HepG2 (cell line): ENCODE results near the gene PRICKLE3. TPM values are rescaled to one million over a fixed set of nuclear protein-coding genes. Genes with fewer than 3 reads are reported as not detected.

Experiments used
- ARNT ChIP-seq: fragments of 450-650 bp; IDR thresholded peaks from 2 replicates; pipeline ENCODE4 v1.6.1; 2017
- ATF7 ChIP-seq, 2 experiments: fragments of 450-650 bp in 1 of 2; sonication (generic) in 1 of 2; formaldehyde crosslinking in 1 of 2; IDR thresholded peaks; 2 replicates each; pipeline versions ENCODE4 v1.4.0 to v1.6.1; 2016 to 2020; ENCODE audit warnings: antibody characterized with exemption in 1 of 2, mild to moderate bottlenecking in 1 of 2, missing genetic modification reagents in 1 of 2
- FOXJ3 ChIP-seq: sonication (generic); formaldehyde crosslinking; IDR thresholded peaks from 2 replicates; pipeline ENCODE4 v1.4.0; 2020; ENCODE audit warnings: missing genetic modification reagents, mild to moderate bottlenecking, borderline replicate concordance
- IRX3 ChIP-seq: sonication (generic); formaldehyde crosslinking; IDR thresholded peaks from 2 replicates; pipeline ENCODE4 v1.8.1; 2023; ENCODE audit warnings: mild to moderate bottlenecking, low read depth, missing genetic modification reagents, borderline replicate concordance
- KDM5A ChIP-seq: fragments of 200-600 bp; sonication (generic); IDR thresholded peaks from 2 replicates; pipeline ENCODE4 v1.7.0; 2018; ENCODE audit warnings: antibody characterized with exemption, mild to moderate bottlenecking, low read length, borderline replicate concordance
- NFRKB ChIP-seq: fragments of 450-650 bp; IDR thresholded peaks from 2 replicates; pipeline ENCODE4 v1.6.1; 2017
- PHB2 ChIP-seq: fragments of 450-650 bp; IDR thresholded peaks from 2 replicates; pipeline ENCODE4 v1.6.1; 2018; ENCODE audit not compliant: partially characterized antibody
- SRF ChIP-seq: IDR thresholded peaks from 2 replicates; pipeline ENCODE4 v1.6.1; 2011; ENCODE audit warnings: mild to moderate bottlenecking, low read depth, low read length, moderate library complexity
- TSC22D2 ChIP-seq: sonication (generic); formaldehyde crosslinking; IDR thresholded peaks from 2 replicates; pipeline ENCODE4 v1.5.1; 2020; ENCODE audit warnings: missing genetic modification reagents, mild to moderate bottlenecking, borderline replicate concordance
- XRCC5 ChIP-seq: fragments of 200-400 bp; formaldehyde crosslinking; optimal IDR thresholded peaks from 2 replicates; pipeline ENCODE3; 2017; ENCODE audit warnings: mild to moderate bottlenecking, low read length
- ZBTB20 ChIP-seq: sonication (generic); formaldehyde crosslinking; IDR thresholded peaks from 2 replicates; pipeline ENCODE4 v1.8.1; 2023; ENCODE audit warnings: missing genetic modification reagents, low read depth, mild to moderate bottlenecking, borderline replicate concordance
- ZKSCAN5 ChIP-seq: sonication (generic); formaldehyde crosslinking; IDR thresholded peaks from 2 replicates; pipeline ENCODE4 v1.5.1; 2020; ENCODE audit warnings: mild to moderate bottlenecking, missing genetic modification reagents
- ZKSCAN8 ChIP-seq: IDR thresholded peaks from 2 replicates; pipeline ENCODE4 v1.6.1; 2016; ENCODE audit warnings: borderline replicate concordance, missing genetic modification reagents, missing compliant biosample characterization
- ZNF121 ChIP-seq: sonication (generic); formaldehyde crosslinking; IDR thresholded peaks from 2 replicates; pipeline ENCODE4 v1.5.0; 2020; ENCODE audit warnings: mild to moderate bottlenecking, missing genetic modification reagents
- ZNF138 ChIP-seq: sonication (generic); formaldehyde crosslinking; IDR thresholded peaks from 2 replicates; pipeline ENCODE4 v1.5.0; 2020; ENCODE audit warnings: mild to moderate bottlenecking, low read depth, missing genetic modification reagents
- ZNF205 ChIP-seq: IDR thresholded peaks from 2 replicates; pipeline ENCODE4 v1.6.1; 2018; ENCODE audit warnings: missing biosample characterization, missing genetic modification reagents
- ZNF263 ChIP-seq: sonication (generic); formaldehyde crosslinking; IDR thresholded peaks from 2 replicates; pipeline ENCODE4 v1.4.0; 2020; ENCODE audit warnings: missing genetic modification reagents
- ZNF567 ChIP-seq: sonication (generic); formaldehyde crosslinking; IDR thresholded peaks from 2 replicates; pipeline ENCODE4 v1.8.1; 2023; ENCODE audit warnings: mild to moderate bottlenecking, missing genetic modification reagents, borderline replicate concordance
- ZNF747 ChIP-seq: sonication (generic); formaldehyde crosslinking; IDR thresholded peaks from 2 replicates; pipeline ENCODE4 v1.8.1; 2023; ENCODE audit warnings: missing genetic modification reagents, mild to moderate bottlenecking, borderline replicate concordance
- ZNF879 ChIP-seq: sonication (generic); formaldehyde crosslinking; IDR thresholded peaks from 2 replicates; pipeline ENCODE4 v1.8.1; 2023; ENCODE audit warnings: missing genetic modification reagents
- ZSCAN9 ChIP-seq: IDR thresholded peaks from 2 replicates; pipeline ENCODE4 v1.6.1; 2016; ENCODE audit warnings: borderline replicate concordance
- polyA plus RNA-seq, 8 experiments: library from polyadenylated mRNA; depleted of rRNA in 3 of 8; stranded (reverse) in 7 of 8; unstranded in 1 of 8; fragments of >200 nt; fragmentation: Illumina TruSeq in 4 of 8; extraction: Trizol in 4 of 8; gene quantifications; 2 replicates each; pipeline versions ENCODE4 v1.2.1 to v1.2.3, GENCODE V29; 2011 to 2016; ENCODE audit warnings: low read depth in 4 of 8, missing spikeins in 1 of 8, mixed read lengths in 1 of 8; ENCODE audit not compliant: insufficient read depth in 1 of 8
- total RNA-seq, 5 experiments: library from RNA; depleted of rRNA; stranded (reverse); fragments of >200 nt; fragmentation: Illumina TruSeq; extraction: Trizol; gene quantifications; 2 replicates each; pipeline ENCODE4 v1.2.3, GENCODE V29; 2016; ENCODE audit warnings: low read depth in 1 of 5
- TF ChIP-seq, protein P1 (sequence below): sonication (generic); formaldehyde crosslinking; IDR thresholded peaks from 2 replicates; pipeline ENCODE4 v1.4.0; 2020; ENCODE audit warnings: low read depth, missing genetic modification reagents
- TF ChIP-seq, protein P2 (sequence below): IDR thresholded peaks from 2 replicates; pipeline ENCODE4 v1.6.1; 2016; ENCODE audit warnings: control low read depth
- TF ChIP-seq, protein P3 (sequence below): sonication (generic); formaldehyde crosslinking; IDR thresholded peaks from 2 replicates; pipeline ENCODE4 v1.9.0; 2022; ENCODE audit warnings: low read depth, missing genetic modification reagents

Gene PRICKLE3
- total and polyA plus RNA-seq, 2 of the 13 experiments (the other 11 are each of a cell fraction or from before 2014, with no cell fraction given), result 2.6 TPM

DNA sequence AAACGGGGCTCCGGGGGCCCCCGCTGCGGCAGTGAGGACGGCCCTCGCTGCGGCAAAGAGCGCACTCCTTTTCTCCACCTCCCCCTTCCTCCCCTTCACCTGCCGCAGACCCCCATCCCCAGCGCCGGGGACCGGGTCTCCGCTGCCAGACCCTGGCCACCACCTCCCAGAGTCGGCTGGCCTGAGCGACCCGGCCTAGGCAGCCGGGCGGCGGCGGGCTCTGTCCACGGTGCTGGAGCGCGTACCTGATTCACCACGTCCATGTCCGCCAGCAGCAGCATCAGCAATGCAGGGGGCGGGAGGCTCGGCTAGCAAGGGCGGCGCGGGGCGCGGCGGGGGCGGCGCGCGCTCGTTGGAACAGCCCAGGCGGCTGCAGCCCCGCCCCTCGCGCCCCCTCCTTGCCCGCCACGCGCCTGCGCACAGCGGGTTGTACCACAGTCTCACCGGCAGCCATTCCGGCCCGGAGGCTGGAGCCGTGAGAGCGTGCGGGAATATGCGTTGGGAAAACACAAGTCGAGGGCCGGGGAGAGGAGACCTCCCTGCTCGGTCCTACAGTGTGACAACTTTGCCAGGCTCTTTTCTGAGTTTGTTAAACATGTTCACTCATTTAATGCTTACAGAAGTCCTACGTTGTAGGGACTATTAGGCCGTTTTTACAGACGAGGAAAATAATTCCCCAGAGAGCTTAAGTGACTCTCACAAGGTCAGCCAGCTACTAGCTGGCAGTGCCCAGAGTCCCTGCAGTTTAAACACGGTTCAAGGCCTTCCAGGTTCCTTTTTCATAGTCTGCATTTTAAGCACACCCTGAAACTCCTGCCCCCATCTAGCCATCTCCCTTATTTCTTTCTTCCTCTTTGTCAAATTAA, 14.0 kb upstream of the PRICKLE3 start, which contains the start of gene SYP (continued):
- TF ChIP-seq, protein P1, sequence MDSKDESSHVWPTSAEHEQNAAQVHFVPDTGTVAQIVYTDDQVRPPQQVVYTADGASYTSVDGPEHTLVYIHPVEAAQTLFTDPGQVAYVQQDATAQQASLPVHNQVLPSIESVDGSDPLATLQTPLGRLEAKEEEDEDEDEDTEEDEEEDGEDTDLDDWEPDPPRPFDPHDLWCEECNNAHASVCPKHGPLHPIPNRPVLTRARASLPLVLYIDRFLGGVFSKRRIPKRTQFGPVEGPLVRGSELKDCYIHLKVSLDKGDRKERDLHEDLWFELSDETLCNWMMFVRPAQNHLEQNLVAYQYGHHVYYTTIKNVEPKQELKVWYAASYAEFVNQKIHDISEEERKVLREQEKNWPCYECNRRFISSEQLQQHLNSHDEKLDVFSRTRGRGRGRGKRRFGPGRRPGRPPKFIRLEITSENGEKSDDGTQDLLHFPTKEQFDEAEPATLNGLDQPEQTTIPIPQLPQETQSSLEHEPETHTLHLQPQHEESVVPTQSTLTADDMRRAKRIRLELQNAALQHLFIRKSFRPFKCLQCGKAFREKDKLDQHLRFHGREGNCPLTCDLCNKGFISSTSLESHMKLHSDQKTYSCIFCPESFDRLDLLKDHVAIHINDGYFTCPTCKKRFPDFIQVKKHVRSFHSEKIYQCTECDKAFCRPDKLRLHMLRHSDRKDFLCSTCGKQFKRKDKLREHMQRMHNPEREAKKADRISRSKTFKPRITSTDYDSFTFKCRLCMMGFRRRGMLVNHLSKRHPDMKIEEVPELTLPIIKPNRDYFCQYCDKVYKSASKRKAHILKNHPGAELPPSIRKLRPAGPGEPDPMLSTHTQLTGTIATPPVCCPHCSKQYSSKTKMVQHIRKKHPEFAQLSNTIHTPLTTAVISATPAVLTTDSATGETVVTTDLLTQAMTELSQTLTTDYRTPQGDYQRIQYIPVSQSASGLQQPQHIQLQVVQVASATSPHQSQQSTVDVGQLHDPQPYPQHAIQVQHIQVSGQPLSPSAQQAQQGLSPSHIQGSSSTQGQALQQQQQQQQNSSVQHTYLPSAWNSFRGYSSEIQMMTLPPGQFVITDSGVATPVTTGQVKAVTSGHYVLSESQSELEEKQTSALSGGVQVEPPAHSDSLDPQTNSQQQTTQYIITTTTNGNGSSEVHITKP (CRISPR knock-in tag), result peak; percentile 42
- TF ChIP-seq ZNF121 (CRISPR knock-in tag) (peak; percentile 38; the same call in 1 of the 2 replicates), XRCC5 (peak; percentile 90), ZKSCAN8 (no peak), ZSCAN9 (CRISPR knock-in tag) (peak; percentile 95), FOXJ3 (CRISPR knock-in tag) (no peak), ZNF567 (CRISPR knock-in tag) (0 out of 2 replicates have a peak, but pooled peaks have one; percentile 35), ZBTB20 (0 out of 2 replicates have a peak, but pooled peaks have one; percentile 48), NFRKB (no peak), ZNF205 (peak; percentile 74), PHB2 (no peak), ZNF879 (CRISPR knock-in tag) (0 out of 2 replicates have a peak, but pooled peaks have one; percentile 44), TSC22D2 (CRISPR knock-in tag) (peak; percentile 92; the same call in 1 of the 2 replicates), SRF (no peak), ZNF138 (CRISPR knock-in tag) (no peak), ARNT (no peak), KDM5A (peak; percentile 64; the same call in 1 of the 2 replicates), ATF7 (IDR thresholded peaks at IDR 0.05) (no peak), ATF7 (CRISPR knock-in tag; IDR thresholded peaks at IDR 0.05) (0 out of 2 replicates have a peak, but pooled peaks have one; percentile 39), ZNF263 (CRISPR knock-in tag) (no peak), ZNF747 (no peak), IRX3 (CRISPR knock-in tag) (0 out of 2 replicates have a peak, but pooled peaks have one; percentile 85), ZKSCAN5 (CRISPR knock-in tag) (no peak)
- TF ChIP-seq, protein P2, sequence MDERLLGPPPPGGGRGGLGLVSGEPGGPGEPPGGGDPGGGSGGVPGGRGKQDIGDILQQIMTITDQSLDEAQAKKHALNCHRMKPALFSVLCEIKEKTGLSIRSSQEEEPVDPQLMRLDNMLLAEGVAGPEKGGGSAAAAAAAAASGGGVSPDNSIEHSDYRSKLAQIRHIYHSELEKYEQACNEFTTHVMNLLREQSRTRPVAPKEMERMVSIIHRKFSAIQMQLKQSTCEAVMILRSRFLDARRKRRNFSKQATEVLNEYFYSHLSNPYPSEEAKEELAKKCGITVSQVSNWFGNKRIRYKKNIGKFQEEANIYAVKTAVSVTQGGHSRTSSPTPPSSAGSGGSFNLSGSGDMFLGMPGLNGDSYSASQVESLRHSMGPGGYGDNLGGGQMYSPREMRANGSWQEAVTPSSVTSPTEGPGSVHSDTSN (CRISPR knock-in tag), result no peak
- TF ChIP-seq, protein P3, sequence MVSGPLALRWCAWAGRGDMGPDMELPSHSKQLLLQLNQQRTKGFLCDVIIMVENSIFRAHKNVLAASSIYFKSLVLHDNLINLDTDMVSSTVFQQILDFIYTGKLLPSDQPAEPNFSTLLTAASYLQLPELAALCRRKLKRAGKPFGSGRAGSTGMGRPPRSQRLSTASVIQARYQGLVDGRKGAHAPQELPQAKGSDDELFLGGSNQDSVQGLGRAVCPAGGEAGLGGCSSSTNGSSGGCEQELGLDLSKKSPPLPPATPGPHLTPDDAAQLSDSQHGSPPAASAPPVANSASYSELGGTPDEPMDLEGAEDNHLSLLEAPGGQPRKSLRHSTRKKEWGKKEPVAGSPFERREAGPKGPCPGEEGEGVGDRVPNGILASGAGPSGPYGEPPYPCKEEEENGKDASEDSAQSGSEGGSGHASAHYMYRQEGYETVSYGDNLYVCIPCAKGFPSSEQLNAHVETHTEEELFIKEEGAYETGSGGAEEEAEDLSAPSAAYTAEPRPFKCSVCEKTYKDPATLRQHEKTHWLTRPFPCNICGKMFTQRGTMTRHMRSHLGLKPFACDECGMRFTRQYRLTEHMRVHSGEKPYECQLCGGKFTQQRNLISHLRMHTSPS (CRISPR knock-in tag), result no peak
